HG02840 (cell line): ENCODE results near the gene EEFSEC.

ENCODE experiments used
- ATAC-seq: cut with Tn5 transposase; IDR thresholded peaks from one replicate; pipeline ENCODE4 v1.9.1; 2021; ENCODE audit warnings: mild to moderate bottlenecking, moderate library complexity, moderate number of reproducible peaks; ENCODE audit not compliant: unreplicated experiment, low FRiP score

The EEFSEC gene

GRCh38 chr3:128282380-128283196, 129.3 kb downstream of the EEFSEC start:
- no peak for ATAC-seq

GRCh38 chr3:128283421-128283820, 130.1 kb downstream of the EEFSEC start:
- ATAC-seq = no peak

DNA sequence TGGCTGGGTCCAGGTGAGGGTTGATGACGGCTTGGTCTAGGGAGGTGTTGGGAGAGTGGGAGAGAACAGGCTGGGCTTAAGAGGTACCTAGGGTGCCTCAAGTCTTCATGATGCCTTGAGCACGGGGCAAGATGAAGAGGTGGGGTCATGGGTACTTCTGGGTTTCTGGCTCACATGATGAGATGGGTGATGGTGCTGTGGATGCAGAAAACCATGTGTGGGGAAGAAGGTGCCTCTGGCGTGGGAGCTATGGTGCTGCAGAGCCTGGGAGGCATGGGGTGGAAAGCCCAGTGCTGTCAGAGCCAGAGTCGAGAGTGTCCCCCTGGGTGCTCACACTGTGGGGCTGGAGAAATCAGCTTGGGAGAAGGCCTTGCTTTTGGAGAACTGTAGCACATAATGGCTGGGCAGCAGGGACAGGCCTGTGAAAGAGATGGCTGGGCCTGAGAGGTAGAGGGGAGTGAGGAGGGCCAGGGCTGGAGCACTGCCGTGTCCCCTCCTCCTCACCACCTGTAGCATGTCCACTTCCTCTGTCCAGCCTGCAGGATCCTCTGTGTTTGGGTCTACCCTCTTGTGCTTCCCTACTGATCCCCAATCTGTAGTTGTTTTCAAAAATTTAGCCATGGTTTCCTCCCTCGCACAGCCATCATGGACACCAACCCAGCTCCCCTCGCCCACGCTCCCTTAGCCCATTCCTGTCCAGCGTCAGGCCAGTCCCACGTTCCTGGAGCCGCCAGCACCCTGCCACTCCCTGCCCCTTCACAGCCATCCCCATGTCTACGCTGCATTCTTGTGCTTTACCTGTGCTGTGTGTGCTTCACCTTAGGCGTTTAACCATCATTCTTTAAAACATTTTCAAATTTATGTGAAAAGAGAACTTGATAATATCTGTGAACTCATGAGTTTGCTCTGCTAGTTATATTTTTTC, 132.0 kb downstream of the EEFSEC start:
- ATAC-seq = no peak

DNA sequence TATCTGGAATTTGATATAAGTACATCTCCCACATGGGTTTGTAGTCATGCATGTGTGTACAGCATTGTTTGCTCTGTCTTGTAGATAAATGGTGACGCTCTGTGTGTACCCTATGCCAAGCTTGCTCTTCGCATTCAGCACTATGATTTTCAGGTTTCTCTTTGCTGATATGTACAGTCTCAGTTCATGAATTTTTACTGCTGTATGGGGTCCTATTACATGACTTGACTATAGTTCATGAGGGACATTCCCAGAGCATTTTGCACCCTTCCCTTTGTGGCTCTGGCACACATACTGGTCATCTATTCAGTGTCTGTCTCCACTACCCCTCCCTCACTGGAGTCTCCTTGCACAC, 132.7 kb downstream of the EEFSEC start:
- ATAC-seq = no peak

DNA sequence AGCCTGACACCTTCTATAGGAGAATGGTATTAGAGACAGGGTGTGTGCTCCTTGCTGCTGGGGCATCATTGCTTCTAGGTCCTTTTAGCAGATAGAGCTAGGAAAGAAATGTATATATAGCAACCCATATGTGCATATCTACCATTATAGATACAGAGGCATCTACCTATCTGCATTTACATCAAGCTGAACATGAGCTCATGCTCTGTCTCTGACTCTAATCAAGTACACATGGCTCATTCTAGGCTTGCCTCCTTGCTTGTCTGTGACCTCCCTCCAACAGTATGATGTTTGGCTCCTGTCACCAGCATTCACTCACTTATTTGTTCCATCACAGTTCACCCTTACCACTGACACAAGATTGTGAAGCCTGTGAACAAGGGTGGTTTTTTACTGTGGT, 133.4 kb downstream of the EEFSEC start:
- no peak for ATAC-seq

DNA sequence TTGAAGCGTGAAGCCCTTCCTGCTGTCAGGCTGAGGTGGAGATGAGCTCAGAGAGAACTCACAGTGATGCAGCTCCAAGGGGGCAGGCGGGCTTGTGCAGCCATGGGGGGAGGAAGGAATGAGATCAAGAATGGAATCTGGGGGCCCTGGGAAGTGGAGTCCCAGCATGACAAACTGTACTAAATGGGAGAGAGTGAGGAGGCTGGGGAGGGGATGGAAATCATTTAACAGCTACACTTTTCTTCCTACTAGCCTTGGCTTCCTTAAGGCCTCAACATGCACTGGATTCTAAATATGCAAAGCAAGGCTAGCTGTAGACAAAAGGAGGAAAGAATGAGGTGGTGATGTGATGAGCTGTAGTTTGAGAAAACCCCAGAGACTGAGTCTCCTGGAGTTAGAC, 133.9 kb downstream of the EEFSEC start:
- no peak for ATAC-seq

DNA sequence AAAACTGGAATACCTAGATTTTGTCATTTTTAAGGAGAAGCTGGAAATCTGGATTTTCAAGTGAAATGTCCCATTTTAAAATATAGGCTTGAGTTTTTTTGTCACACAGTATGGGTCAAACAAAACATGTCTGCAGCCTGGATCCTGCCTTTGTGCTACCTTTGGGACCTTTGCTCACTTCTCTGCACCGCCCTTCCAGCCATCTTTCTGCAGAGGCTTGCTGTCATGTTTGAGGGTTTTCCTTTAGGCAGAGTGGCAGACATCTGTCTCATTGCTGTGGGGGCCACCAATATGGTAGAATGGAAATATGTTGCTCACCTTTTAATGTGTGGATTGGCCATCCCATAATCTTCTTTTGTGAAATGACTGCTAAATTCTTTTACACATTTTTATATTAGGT, 136.3 kb downstream of the EEFSEC start:
- no peak for ATAC-seq

DNA sequence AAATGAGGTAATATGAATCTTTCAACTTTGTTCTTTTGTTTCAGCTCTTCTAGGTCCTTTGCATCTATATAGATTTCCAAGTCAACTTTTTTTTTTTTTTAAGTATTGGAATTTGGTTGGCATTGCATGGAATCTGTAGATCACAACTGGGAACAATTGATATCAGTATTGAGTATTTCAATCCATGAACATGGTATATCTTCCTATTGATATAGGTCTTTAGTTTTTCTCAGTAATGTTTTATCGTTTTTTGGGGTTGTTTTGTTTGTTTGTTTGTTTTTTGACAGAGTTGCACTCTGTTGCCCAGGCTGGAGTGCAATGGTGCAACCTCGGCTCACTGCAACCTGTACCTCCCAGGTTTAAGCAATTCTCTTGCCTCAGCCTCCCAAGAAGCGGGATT, 137.2 kb downstream of the EEFSEC start:
- no peak for ATAC-seq

DNA sequence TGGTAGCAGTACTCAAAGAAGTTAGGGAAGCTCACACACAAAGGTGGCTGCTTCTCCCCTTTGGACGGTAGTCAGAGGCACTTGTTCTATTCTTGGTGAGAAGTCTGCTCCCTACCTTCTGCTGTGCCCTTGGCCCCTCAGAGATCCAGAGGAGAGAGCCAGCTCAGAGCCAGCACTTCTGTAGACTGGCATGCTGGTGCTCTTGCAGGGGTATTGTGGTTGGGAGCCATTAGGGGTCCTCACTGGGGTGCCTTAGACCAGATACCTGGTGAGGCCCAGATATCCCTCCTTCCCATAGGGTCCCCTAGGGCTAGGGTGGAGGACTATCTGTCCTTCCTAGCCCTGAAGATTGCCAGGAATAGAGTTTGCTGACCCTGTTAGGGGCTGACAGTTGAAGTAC, 140.6 kb downstream of the EEFSEC start:
- no peak for ATAC-seq

DNA sequence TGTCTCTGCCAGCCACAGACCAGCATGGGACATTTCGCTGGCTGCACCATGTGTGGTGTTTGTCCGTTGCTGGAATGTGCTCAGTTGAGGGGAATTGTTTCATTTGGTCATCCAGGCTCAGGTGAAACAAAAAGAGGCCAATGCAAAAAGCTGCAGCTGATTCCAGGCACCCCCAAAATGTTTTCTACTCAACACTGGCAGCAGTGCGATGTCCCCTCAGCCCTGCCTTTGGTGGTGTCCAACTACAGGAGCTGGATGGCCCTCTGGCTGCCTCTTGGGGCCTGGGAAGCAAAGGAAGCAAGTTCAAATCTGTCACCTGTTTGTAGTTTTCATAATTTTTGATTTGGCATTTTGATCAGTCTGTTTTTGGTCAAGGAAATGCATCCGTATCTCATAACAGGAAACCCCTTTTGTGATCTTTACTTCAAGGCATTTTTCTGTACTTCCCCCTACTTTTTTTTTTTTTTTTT, 141.8 kb downstream of the EEFSEC start:
- ATAC-seq = no peak

DNA sequence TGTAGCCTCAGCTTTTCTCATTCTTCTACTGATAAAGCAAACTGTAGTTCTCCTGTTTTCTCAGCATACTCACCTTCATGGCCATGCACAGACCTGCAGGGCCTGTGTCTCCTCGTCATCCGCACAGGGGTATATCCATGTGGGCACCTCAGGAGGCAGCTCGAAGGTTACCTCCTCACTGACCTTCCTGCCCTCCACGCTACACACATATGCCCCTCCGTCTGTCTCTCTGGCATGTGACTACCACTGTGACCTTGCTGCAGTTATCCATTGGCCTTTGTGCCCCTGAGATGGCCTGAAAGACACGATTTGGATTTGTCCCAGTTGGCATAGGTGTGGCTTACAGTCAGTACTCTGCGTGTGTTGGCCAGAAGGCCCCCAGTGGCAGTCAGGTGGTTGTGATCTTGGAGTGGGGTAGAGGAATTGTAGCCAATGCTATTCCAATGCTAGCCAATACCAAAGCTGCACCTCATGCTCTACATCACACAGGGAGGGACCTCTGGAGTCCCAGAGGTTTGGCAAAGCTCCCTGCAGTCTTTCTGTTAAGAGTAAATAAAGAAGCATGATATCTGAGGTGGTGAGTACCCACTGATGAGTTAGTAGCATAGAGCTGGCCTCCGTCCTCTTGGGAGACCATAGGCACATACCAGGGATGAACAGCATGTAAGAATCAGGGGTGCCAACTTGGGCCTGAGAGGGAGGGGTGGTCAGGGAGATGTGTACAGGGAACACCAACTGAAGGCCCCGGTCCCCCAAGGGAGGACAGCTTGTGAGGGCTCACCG, 143.4 kb downstream of the EEFSEC start:
- no peak for ATAC-seq

GRCh38 chr3:128297401-128298138, 144.3 kb downstream of the EEFSEC start:
- no peak for ATAC-seq

GRCh38 chr3:128301186-128302023, 148.1 kb downstream of the EEFSEC start:
- no peak for ATAC-seq

DNA sequence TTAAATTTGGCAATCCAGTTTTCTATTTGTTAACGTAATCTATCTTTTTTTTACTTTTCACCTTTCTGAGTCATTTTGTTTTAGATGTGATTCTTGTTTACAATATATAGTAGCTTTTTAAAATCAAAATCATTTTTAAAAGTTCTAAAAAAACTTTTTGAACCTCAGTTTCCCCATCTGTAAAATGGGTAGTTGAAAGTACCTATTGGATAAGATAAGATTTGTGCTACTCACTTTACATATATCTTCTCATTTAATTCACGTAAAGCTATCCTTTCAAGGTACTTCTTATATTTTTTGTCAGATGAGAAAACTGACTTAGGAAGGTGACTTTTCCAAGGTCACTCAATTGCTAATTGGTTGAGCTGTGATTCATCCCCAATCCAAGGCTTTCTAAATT, 153.2 kb downstream of the EEFSEC start:
- ATAC-seq = no peak

GRCh38 chr3:128307029-128307633, 153.8 kb downstream of the EEFSEC start:
- no peak for ATAC-seq

DNA sequence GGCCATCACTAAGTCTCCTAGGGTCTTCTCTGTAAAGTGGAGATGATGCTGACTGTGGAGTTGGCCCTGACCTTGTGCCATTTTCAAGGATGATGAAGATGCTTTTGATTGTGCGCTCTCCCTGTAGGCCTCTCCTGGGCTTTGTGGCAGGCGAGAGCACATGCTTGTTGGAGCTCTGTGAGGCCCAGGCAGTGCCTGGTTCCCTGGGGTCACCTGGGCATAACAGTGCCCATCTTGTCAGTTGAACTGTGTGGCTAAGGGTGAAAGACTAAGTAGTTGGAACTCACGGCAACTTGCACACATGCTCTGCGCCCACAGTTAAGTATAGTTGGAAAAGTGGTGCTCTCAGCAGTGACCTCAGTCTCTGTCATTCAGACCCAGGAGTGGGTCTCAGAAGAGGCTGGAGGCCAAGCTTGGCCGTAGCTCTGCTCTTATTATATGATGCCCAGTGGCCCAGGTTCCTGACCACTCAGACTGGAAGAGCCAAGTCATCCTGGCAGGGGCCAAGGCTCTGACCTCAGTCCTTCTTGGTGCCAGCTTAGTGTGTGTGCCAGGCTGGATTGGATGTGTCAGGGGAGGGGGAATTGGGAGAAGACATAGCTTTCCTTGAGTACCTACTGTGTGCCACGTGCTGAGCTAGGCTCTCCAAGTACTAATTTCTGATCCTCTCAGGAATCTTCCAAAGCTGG, 154.6 kb downstream of the EEFSEC start:
- no peak for ATAC-seq

DNA sequence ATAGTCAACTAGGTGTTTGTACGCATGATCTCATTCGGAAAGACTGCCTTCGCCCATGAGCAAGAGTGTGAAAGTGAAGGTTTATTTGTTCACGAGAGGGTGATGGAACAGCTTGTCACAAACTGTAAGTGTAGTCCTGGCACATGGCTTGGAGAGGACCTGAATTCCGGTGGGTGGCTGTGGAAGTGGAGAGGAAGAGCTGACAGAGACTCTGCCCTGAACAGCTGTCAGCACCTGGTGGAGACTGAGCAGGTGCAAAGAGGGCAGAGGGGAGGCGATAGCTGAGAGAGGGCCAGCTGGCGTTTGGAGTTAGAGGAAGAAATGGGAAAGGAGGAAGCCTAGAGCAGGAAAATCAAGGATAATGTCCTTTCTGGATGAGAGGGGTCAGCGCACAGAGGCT, 155.7 kb downstream of the EEFSEC start:
- no peak for ATAC-seq
